Measurements from ENCODE around the gene PCID2.

- TF ChIP-seq CTCF (IDR thresholded peaks at IDR 0.05): no peak
- TF ChIP-seq POLR2A (IDR thresholded peaks at IDR 0.05): no peak
Measured at GRCh38 chr13:113210833-113211232, 2.4 kb upstream of the PCID2 start.

Measured in heart left ventricle (tissue), 13 donors.